Activated CD4-positive, alpha-beta T cell treated with anti-CD3 and anti-CD28 coated beads, Interleukin-10, Interleukin-2, amounts not matched to agents 100 ng/mL and 50 ng/mL, durations not matched to agents 16 hours and 8 hours (primary cell): ENCODE data around the gene ZFP37.
A peak's percentile ranks its signal among the peaks of the same experiment; 100 is the strongest.
"Not testable (repeated sequence)": the region's sequence is repeated elsewhere in the genome, so short reads cannot be mapped to it uniquely, and the experiment has no call there.

Experiments used
- DNase-seq: peaks from one replicate; pipeline ENCODE4 v3.0.0-alpha.2; 2020

Gene ZFP37

DNA sequence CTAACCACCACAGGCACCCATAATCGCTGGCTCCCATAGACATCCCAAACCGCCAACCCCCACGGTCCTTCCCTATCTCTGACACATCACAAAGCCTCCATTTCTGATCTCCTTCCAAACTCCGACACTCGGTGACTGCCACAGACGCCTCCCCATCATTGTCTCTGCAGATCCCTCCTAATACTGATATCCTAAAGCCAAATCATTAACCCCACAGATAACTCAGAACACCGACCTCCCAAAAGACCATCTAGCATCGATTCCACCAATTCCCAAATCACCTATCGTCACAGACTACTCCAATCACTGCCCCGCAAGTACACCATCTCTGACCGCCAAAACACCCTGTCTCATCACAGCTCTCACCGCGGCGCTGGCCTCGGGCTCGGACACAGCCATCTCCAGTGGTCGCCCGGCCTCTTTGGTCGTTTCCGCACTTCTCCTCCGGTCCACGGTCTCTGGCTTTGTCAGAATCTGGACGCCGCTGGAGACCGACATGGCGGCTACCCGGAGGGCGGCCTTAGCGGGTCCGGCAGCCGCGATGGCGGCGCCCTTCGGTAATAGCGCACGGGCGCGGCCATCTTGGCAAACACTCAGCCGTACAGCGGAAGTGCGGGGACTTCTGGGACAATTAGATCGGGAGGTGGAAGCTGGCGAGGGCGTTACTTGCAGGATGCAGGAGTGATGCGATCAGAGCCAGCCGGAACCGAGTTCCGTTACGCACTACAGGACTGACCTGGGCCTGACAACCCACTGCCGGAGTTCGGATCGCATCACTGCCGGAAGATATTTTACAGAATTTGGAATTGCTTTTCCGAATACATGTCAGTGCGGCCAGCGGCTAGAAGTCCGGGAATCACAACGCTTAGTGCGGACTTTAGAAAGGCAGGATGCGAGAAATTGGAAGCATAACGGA, at the start of gene ZFP37:
Gene ZFP37, minus strand, starts transcription at position 534 of the 916 bp plus-strand sequence. Its CDS starts 36 bp downstream, at position 498.
- peak; percentile 90 for DNase-seq

DNA sequence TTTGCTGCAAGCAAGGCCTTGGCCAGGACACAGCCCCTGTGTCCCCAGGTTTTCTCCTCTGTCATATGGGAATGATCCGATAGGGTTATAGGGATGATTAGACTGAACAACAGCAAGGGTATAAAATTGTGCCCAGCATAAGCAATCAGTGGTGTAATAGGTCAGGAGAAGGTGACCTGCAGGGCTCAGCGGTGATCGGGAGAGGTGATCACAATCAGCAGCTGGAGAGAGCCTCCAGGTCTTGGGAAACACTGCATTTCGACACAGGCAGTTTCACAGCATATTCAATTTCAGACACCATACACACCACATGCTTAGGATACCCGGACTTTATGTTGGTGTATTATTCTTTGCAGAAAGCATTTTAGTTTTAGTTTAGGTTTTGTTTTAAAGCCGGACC, 48.8 kb upstream of the ZFP37 start:
- not testable (repeated sequence) for DNase-seq

DNA sequence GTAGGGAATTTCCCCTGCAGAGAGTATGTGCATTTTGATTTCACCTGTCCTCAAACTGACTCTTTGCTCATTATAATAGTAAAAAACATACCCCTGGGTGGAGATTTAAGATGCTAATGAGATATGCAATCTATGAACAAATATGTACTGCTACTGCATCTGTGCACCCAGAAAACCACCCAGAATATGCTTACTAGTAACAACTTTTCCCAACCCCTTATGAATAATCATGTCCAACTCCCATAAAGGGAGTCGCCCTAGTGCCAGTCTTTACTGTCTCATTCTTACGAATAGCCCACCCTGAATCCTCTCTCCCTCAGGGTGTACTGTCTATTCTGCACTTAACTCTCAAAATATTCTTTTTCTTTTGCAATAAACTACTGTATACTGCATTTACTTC, 39.0 kb upstream of the ZFP37 start:
- DNase-seq = no peak

DNA sequence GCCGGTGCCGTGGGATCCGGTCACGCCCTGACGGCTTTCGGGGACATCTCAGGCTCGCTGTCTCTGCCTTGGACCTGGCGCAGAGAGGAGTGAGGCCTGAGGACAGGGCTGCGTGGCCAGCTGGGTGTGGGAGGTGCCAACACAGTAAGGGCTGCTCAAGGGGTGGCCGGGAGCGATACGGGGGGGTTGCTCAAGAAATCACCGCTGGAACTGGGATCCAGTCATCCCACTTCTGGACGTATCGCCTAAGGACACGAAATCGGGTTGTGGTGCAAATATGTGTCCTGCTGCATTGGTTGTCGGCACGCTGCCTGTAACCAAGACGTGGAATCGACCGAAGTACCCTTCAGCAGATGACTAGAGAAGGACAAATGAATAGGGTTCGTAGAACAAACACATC, 33.4 kb upstream of the ZFP37 start:
- not testable (repeated sequence) for DNase-seq

DNA sequence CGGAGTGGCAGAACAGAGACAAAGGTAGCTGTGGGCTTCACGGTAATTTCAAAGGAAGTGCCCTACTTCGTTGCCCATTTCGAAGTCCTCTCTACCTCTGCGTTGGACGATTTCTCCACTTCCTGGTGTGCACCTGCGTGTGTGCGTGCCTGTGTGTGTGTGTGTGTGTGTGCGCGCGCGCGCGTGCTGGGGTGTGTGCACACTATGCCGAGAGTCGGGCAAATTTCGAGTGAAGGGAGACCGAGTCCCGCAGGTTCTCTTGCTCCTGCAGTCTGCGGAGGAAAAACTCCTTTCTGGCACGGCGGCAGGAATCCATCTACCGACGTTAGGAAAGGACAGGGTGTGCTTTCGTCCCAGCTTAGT, 32.6 kb upstream of the ZFP37 start:
- not testable (repeated sequence) for DNase-seq

DNA sequence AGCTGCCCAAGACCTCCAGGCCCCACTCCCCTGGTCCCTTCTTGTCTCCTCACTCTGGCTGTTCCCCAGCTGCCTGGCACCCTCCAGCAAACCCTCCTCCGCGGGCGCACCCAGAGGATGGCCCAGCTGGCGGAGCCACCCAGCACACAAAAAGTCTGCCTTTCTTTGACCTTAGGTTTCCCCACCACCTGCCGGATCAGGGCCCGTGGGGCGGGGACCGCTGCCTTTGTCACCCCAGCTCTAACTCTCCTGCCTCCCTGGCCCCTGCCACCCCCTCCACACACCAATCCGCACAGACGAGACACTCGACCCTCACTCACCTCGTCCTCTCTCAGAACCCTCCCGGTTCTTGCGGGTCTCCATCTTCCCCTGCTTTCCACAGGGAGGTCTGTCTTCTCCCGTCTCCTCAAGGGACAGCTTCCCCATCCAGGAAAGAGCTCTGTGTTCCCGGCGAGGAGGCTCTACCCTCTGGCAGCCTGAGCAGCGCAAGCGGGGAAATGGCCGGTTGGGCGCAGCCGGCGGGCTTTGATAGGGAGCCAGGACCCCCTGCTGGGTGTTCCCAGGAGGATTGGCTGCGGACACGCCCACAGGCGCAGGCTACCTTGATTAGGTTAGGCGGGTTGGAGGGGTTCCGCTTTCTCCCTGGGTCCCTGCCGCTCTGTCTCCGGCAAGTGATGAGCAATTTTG, 32.1 kb upstream of the ZFP37 start:
- DNase-seq = not testable (repeated sequence)

DNA sequence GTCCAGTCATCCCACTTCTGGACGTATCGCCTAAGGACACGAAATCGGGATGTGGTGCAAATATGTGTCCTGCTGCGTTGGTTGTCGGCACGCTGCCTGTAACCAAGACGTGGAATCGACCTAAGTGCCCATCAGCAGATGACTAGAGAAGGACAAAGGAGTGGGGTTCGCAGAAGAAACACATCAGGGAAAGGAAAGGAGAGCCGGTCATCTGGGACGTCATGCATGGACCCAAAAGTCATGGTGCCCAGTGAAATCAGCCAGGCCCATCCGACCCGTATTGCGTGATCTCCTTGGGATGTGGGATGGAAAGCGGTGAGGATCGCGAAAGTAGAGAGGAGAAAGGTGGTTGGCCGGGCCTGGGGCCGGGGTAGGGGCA, 6.4 kb upstream of the ZFP37 start:
- not testable (repeated sequence) for DNase-seq

DNA sequence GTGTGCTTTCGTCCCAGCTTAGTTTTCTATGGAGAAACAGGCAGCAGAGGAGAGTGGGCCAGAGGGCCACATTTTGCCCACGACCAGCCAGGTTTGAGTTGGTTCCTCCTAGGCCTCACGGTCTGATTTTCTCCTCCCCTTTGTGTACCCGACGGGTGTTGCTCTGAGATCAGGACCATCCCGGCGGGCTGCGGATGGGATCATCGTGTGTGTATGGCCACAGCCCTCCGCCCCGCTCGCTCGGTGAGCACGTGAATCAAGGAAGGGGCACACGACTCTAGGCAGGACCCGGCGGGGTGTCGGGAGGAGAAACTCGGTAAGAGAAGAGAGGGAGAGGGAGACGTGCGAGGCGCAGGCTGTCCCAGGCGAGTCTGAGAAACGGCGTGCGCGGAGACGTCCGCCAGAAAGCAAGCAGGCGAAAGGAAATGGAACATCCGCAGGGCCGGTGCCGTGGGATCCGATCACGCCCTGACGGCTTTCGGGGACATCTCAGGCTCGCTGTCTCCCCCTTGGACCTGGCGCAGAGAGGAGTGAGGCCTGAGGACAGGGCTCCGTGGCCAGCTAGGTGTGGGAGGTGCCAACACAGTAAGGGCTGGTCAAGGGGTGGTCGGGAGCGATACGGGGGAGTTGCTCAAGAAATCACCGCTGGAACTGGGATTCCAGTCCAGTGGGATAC, 5.9 kb upstream of the ZFP37 start:
- not testable (repeated sequence) for DNase-seq

DNA sequence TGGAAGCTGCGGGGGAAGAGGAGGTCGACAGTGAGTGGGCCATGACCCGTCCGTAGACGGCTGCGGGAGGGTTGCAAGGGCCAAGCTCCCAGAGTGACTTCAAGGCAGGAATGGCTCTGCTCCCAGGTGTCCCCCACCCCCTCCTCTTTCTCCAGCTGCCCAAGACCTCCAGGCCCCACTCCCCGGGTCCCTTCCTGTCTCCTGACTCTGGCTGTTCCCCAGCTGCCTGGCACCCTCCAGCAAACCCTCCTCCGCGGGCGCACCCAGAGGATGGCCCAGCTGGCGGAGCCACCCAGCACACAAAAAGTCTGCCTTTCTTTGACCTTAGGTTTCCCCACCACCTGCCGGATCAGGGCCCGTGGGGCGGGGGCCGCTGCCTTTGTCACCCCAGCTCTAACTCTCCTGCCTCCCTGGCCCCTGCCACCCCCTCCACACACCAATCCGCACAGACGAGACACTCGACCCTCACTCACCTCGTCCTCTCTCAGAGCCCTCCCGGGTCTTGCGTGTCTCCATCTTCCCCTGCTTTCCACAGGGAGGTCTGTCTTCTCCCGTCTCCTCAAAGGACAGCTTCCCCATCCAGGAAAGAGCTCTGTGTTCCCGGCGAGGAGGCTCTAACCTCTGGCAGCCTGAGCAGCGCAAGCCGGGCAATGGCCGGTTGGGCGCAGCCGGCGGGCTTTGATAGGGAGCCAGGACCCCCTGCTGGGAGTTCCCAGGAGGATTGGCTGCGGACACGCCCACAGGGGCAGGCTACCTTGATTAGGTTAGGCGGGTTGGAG, 4.7 kb upstream of the ZFP37 start:
- DNase-seq = not testable (repeated sequence)

DNA sequence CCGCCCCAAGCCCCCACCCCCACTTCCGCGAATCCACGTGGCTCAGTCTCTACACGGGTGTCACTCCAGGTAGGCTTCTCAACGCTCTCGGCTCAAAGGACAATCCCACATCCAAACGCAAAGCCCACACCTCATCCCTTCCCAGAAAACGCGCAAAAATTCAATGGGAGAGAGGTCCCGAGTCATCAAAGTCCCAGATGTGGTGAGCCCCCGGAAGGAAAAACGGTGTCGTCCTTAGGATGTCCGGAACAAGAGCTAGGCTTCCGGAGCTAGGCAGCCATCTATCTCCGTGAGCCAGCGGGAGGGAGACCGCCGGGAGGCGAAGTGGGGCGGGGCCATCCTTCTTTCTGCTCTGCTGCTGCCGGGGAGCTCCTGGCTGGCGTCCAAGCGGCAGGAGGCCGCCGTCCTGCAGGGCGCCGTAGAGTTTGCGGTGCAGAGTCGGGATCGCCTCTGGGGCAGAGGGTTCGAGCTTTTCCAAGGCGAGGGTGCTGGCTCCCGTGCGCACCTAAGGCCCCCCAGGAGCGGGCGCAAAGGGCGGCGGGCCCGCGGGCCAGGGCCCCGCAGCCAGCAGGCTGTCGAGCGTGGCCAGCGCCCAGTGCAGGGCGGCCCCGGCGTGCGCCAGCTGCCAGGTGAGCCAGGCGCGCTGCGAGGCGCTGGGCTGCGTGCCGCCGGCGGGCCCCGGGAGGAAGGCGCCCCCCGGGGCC, 3.2 kb upstream of the ZFP37 start:
- DNase-seq = peak; percentile 5

DNA sequence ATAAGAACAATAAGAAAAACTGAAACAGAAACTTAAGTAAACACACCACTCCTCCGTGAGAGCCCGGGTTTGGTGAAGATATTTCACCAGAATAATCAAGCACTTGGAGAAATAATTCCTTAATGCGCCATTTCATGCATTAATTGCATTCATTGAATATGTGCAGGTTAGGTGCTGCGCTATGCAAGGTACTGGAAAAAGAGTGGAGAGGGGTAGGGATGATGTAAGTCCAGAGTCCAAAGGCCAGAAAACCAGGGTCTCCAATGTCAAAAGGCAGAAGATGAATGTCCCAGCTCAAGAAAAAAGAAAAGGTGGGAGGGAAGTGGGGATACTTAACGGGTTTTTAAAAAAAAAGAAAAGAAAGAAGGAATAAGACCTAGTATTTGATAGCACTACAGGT, 669 bp upstream of the ZFP37 start:
- DNase-seq = no peak

DNA sequence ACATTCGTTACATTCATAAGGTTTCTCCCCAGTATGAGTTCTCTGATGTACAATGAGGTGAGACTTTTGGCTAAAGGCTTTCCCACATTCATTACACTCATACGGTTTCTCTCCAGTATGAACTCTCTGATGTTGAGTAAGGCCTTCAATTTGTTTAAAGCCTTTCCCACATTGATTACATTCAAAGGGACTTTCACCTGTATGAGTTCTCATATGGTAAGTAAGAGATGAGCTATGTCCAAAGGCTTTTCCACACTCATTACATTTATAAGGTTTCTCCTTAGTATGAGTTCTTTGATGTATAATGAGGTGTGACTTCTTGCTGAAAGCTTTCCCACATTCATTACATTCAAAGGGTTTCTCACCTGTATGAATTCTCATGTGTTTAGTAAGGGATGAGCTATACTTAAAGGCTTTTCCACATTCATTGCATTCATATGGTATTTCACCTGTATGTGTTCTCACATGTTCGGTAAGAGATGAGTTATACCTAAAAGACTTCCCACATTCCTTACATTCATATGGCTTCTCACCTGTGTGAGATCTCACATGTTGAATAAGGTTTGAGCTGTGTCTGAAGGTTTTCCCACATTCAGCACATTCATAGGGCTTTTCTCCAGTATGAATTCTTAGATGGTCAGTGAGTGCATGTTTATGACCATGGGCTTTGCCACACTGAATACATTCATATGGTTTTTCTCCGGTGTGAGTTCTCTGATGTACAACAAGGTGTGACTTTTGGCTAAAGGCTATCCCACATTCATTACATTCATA, 13.5 kb downstream of the ZFP37 start:
- no peak for DNase-seq

DNA sequence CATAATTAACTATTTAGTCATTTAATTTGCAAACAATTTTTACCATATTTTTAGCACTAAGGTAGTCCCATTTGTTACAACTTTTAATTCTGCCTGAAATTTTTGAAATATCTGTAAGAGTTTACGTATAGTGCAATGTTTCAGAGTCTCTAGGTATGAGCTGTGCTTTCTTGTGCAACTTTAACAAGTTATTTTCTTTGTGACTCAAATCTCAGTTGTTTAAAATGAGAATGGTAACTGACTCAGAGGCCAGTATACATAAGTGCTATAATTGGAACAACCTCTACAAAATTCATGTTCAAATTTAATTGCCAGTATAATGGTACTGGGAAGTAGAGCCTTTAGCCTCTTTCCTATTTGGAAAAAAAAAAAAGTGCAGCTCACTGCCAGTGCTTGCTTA, 30.3 kb downstream of the ZFP37 start:
- DNase-seq = no peak

DNA sequence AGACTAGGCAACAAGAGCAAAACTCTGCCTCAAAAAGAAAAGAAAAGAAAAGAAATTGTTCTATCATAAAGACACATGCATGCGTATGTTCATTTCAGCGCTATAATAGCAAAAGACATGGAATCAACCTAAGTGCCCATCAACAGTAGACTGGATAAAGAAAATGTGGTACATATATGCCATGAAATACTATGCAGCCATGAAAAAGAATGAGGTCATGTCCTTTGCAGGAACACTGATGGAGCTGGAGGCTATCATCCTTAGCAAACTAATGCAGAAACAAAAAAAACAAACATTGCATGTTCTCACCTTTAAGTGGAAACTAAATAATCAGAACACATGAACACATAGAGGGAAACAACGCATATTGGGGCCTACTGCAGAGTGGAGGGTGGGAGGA, 38.3 kb downstream of the ZFP37 start:
- no peak for DNase-seq

DNA sequence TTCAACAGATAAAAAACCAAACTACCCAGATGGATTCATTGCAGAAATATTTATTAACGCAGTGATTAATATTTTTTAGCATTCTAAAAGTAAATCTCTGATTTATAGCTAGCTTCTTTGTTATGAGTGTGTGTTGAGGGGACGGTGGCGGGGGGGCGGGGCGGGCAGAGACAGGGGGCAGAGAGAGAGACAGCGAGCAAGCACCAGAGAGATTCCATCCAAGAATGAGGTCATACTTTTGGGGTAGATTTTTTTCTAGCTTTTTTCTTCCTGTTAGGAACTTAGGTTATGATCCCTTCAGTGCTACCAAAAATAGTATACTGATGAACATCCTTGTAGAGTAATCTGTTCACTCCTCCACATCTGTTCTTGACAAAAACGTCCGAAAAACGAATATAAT, 44.0 kb downstream of the ZFP37 start:
- DNase-seq = no peak

DNA sequence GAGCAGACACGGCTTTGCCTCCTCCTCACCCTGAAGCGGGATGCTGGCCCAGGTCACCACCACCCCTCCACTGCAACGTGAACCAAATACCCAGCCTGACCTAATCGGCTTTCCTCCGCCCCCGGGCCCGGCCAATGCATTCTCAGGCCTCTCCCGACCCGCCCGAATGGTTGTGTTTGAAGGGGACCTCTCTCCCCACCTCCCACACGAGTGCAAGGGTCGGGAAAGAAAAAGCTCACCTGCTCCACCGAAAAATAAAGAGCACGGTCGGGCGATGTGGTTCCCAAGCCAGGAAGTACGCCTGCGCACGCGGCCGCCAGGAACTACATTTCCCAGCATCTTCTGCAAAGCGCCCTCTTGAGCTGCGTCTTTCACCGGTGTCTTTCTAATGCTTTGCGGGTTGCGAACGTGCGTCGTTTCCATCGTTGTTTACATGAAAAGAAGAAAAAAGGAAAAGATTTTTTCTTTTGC, 44.6 kb downstream of the ZFP37 start, which contains the start of gene ZNF883:
Gene ZNF883, minus strand, starts transcription at position 282 of the 471 bp plus-strand sequence.
- DNase-seq = peak; percentile 24

DNA sequence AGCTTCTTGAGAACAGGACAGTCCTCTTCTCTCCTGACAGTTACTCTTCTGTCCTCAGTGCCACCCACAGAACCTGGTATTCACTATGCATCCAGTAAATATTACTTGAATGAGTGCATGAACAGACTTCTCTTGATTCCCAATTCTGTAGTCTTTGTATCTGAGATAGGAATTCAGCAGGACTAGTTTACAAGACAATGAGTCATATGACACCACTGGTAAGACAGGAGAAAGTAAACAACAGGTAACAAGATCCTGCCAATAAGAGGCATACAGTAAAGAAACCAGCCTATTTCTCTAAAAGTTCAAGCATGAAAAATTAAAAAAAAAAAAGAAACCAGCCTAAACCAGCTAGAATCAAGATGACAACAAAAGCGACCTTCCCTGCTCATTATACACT, 50.7 kb downstream of the ZFP37 start:
- DNase-seq = no peak

DNA sequence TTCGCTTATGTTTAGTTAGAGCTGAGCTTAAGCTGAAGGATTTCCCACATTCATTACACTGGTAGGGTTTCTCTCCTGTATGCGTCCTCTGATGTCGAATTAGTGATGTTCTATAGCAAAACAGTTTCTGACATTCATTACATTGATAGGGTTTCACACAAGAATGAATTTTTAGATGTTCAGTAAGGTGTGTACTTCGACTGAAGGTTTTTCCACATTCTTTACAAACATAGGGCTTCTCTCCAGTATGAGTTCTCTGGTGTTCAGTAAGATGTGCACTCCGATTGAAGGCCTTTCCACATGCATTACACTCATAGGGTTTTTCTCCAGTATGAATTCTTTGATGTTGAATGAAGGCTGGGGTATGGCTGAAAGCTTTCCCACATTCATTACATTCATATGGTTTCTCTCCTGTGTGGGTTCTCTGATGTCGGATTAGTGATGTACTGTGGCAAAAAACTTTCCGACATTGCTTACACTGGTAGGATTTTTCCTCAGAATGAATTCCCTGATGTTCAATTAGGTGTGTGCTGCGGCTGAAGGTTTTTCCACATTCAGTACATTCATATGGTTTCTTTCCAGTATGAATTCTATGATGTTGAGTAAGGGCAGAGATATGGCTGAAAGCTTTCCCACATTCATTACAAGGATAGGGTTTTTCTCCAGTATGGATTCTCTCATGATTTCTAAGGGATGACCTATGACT, 59.1 kb downstream of the ZFP37 start:
- DNase-seq = no peak
